SU-DHL-6 (cell line): Measurements from ENCODE around the gene DCANP1.

Source experiments
- H2AFZ ChIP-seq: fragments of 200-600 bp; sonication (generic); 2 replicates; pipeline ENCODE4 v1.6.1; 2014; ENCODE audit warnings: low read depth, mild to moderate bottlenecking, moderate library complexity, mixed read lengths, antibody characterized with exemption, low read length; ENCODE audit not compliant: severe bottlenecking
- H3F3A ChIP-seq: fragments of 200-600 bp; shearing (Covaris generic); 2 replicates; pipeline ENCODE4 v1.6.0; 2016; ENCODE audit warnings: antibody characterized with exemption, mild to moderate bottlenecking; ENCODE audit not compliant: insufficient read depth
- H3K27ac ChIP-seq: fragments of 200-600 bp; sonication (generic); 2 replicates; pipeline ENCODE4 v1.5.1; 2016; ENCODE audit warnings: low read depth, mild to moderate bottlenecking, low read length, moderate library complexity, mixed read lengths
- H3K27me3 ChIP-seq: fragments of 200-600 bp; sonication (generic), shearing (Covaris generic); 2 replicates; pipeline ENCODE4 v1.6.0; 2014; ENCODE audit warnings: mild to moderate bottlenecking, low read length
- H3K36me3 ChIP-seq: fragments of 200-600 bp; sonication (generic); 2 replicates; pipeline ENCODE4 v1.6.1; 2014; ENCODE audit warnings: mild to moderate bottlenecking, low read length, mixed read lengths
- H3K4me2 ChIP-seq: fragments of 300-600, 200-600 bp; shearing (Covaris generic), sonication (generic); 2 replicates; pipeline ENCODE4 v1.6.0; 2014; ENCODE audit warnings: low read length, low read depth, mild to moderate bottlenecking; ENCODE audit not compliant: poor library complexity, severe bottlenecking
- H3K4me3 ChIP-seq: fragments of 200-600 bp; sonication (generic); 2 replicates; pipeline ENCODE4 v1.5.1; 2014; ENCODE audit warnings: antibody characterized with exemption, low read length, mild to moderate bottlenecking, mixed read lengths; ENCODE audit not compliant: insufficient read depth, poor library complexity, severe bottlenecking
- H3K79me2 ChIP-seq: fragments of 200-600 bp; sonication (generic); 2 replicates; pipeline ENCODE4 v1.6.1; 2014; ENCODE audit warnings: mild to moderate bottlenecking, low read length, moderate library complexity; ENCODE audit not compliant: insufficient read depth
- H3K9ac ChIP-seq: fragments of 200-600 bp; sonication (generic); 2 replicates; pipeline ENCODE4 v1.7.0; 2014; ENCODE audit warnings: mild to moderate bottlenecking, low read length
- H3K9me2 ChIP-seq: fragments of 200-600 bp; sonication (generic); replicated peaks from 2 replicates; pipeline ENCODE4 v1.6.1; 2014; ENCODE audit warnings: low read length; ENCODE audit not compliant: insufficient read depth
- H3K9me3 ChIP-seq: fragments of 200-600 bp; sonication (generic); 2 replicates; pipeline ENCODE4 v1.6.1; 2014; ENCODE audit warnings: low read length, mixed read lengths; ENCODE audit not compliant: insufficient read depth
- H4K20me1 ChIP-seq: fragments of 200-600 bp; sonication (generic); 2 replicates; pipeline ENCODE4 v1.6.1; 2014; ENCODE audit warnings: low read depth, mild to moderate bottlenecking, antibody characterized with exemption, low read length, moderate library complexity, mixed read lengths
- CTCF ChIP-seq: fragments of 200-600 bp; sonication (generic); IDR thresholded peaks from one replicate; pipeline ENCODE4 v1.5.1; 2017; ENCODE audit warnings: antibody characterized with exemption, mild to moderate bottlenecking, low read length, moderate library complexity; ENCODE audit not compliant: insufficient read depth, poor library complexity, severe bottlenecking
- EZH2phosphoT487 ChIP-seq: fragments of 200-600 bp; sonication (generic), shearing (Covaris generic); conservative IDR thresholded peaks from 2 replicates; pipeline ENCODE4 v1.6.1; 2018; ENCODE audit warnings: mild to moderate bottlenecking, antibody characterized with exemption, low read length, moderate library complexity, mixed read lengths

DCANP1 gene

DNA sequence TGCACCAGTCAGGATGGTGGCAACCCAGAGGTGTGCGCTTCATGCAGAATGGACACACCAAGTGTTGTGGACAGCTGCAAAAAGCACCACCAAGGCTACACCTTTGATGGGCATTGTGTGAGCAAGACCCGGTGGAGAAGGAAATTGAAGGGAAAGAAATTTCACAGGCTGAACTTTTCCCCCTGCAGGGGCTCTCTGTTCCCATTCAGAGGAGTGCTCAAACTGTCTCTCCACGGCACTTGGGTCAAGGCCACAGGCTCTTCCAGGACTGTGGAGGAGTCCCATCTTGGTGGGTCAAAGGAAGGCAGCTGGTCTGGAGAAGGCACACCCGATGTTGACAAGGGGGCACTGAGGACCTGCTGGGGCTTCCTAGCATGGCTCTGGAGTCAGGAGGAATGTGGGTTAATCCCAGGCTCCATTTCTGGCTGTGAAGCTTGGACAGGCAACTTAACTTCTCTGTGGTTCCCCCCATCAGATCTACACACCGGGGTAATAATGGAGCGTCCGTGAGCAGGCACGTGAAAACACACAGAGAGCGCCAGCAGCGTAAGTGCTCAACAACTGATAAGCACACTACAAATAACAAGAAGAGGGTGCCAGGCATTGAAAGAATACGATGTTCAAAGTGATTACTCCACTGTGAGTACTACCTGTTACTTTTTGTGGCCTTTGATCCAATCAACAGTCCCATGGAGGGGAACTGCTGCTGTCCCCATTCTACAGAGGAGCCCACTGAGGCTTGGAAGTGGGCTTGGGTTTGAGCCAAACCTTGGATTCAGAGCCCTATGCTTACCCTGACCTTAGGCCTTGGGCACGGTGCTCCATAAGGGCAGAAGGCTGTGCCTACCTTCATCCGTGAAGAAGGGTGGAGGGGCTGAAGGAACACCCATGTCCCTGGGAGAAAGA lies 39.2 kb upstream of the DCANP1 start:
- no peak overlapping the region for H3K9ac ChIP-seq
- H3K36me3 ChIP-seq, result no peaks in the 10 kb centered on the region
- TF ChIP-seq CTCF, result no peak
- TF ChIP-seq EZH2phosphoT487, result no peak
- H3K27me3 ChIP-seq, result no peaks in the 10 kb centered on the region
- no peaks in the 10 kb centered on the region for H3K79me2 ChIP-seq
- no peaks in the 10 kb centered on the region for H3K9me3 ChIP-seq
- no peak overlapping the region for H2AFZ ChIP-seq
- H3F3A ChIP-seq, result no peaks in the 10 kb centered on the region
- no peaks in the 10 kb centered on the region for H3K9me2 ChIP-seq
- no peak overlapping the region for H3K27ac ChIP-seq
- H4K20me1 ChIP-seq, result no peaks in the 10 kb centered on the region
- no peak overlapping the region for H3K4me2 ChIP-seq
- H3K4me3 ChIP-seq, result no peak overlapping the region

DNA sequence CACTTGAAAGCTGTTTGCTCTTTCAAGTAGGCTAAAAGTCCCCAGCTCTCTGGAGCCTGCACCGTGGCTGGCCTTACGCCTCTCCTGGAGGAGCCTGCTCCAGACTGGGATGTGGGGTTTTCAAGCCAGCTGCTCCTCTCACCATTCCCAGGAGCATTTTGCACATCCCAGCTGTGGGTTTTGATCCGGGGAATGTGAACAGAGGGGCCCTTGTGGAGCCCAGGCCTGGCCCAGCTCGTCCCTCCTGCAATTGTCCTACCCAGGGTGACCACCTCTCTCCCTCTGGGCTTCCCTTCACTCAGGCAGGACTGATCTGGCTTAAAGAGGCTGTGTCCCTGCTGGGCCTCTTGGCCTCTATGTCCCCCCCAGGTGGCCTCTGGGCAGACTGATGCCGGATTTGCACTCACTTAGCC lies 37.5 kb upstream of the DCANP1 start:
- Histone ChIP-seq H3K27me3 (no peaks in the 10 kb centered on the region), H3K36me3 (no peaks in the 10 kb centered on the region), H3F3A (no peaks in the 10 kb centered on the region), H3K9me3 (no peaks in the 10 kb centered on the region), H4K20me1 (no peaks in the 10 kb centered on the region), H3K4me2 (no peak overlapping the region), H3K9me2 (no peaks in the 10 kb centered on the region), H3K27ac (no peak overlapping the region), H3K9ac (no peak overlapping the region), H3K79me2 (no peaks in the 10 kb centered on the region), H2AFZ (no peak overlapping the region), H3K4me3 (no peak overlapping the region)
- TF ChIP-seq EZH2phosphoT487 (no peak), CTCF (no peak)

GRCh38 chr5:135483254-135483653 lies 36.1 kb upstream of the DCANP1 start:
- Histone ChIP-seq H2AFZ (no peak overlapping the region), H4K20me1 (no peaks in the 10 kb centered on the region), H3K9me3 (no peaks in the 10 kb centered on the region), H3K9ac (no peak overlapping the region), H3K27ac (no peak overlapping the region), H3K79me2 (no peaks in the 10 kb centered on the region), H3K27me3 (no peaks in the 10 kb centered on the region), H3F3A (no peaks in the 10 kb centered on the region), H3K36me3 (no peaks in the 10 kb centered on the region), H3K9me2 (no peaks in the 10 kb centered on the region), H3K4me3 (no peak overlapping the region), H3K4me2 (no peak overlapping the region)
- TF ChIP-seq CTCF, result no peak
- no peak for TF ChIP-seq EZH2phosphoT487
